PC-3 (cell line): ENCODE data around the gene A3GALT2.

Experiments
- CTCF ChIP-seq: fragments of 300-600 bp; sonication (generic); conservative IDR thresholded peaks from 2 replicates; pipeline ENCODE4 v1.5.1; 2017; ENCODE audit warnings: antibody characterized with exemption, low read depth, mild to moderate bottlenecking, low read length
- EZH2 ChIP-seq: fragments of 300-600 bp; sonication (generic); IDR thresholded peaks from one replicate; pipeline ENCODE4 v1.6.1; 2017; ENCODE audit warnings: antibody characterized with exemption, mild to moderate bottlenecking, low read length; ENCODE audit not compliant: unreplicated experiment

- TF ChIP-seq CTCF = no peak
- TF ChIP-seq EZH2 = no peak
Measured at GRCh38 chr1:33335020-33335419, 14.1 kb upstream of the A3GALT2 start.
